Lower lobe of right lung (tissue), 2 donors: Measurements from ENCODE around the gene DNAJB2. TPM values are rescaled to one million over a fixed set of nuclear protein-coding genes. Genes with fewer than 3 reads are reported as not detected.

Experiments
- ATAC-seq, 2 donors: fragments of 200-7000 bp; cut with Tn5 transposase; one replicate each; pipeline ENCODE4 v1.9.1; 2020 to 2022; ENCODE audit warnings: mild to moderate bottlenecking in 2 of 2, moderate library complexity in 2 of 2
- DNase-seq: peaks from one replicate; pipeline ENCODE4 v3.0.0-alpha.2; 2020
- H3K27ac ChIP-seq: fragments of 200-600 bp; one replicate; pipeline ENCODE4 v1.8.0; 2022
- H3K27me3 ChIP-seq: fragments of 200-600 bp; one replicate; pipeline ENCODE4 v1.8.0; 2022; ENCODE audit warnings: low read depth
- H3K36me3 ChIP-seq: fragments of 200-600 bp; one replicate; pipeline ENCODE4 v1.8.0; 2022; ENCODE audit warnings: mild to moderate bottlenecking
- H3K4me1 ChIP-seq: fragments of 200-600 bp; one replicate; pipeline ENCODE4 v1.8.0; 2022
- H3K4me3 ChIP-seq: fragments of 200-600 bp; one replicate; pipeline ENCODE4 v1.8.0; 2022; ENCODE audit warnings: mild to moderate bottlenecking
- H3K9me3 ChIP-seq: fragments of 200-600 bp; one replicate; pipeline ENCODE4 v1.8.0; 2022
- CTCF ChIP-seq: fragments of 200-600 bp; IDR thresholded peaks from one replicate; pipeline ENCODE4 v1.8.0; 2022; ENCODE audit warnings: antibody characterized with exemption, mild to moderate bottlenecking
- intact Hi-C: fragments of 100-400 bp; cut with DNase I; formaldehyde crosslinking; loops from one replicate; pipeline ENCODE4 v1.11.0; 2022
- total RNA-seq: library from RNA; stranded (reverse); fragmentation: NEBNext Ultra II Directional; extraction: Animal tissue kit (Norgen Biotek cat#: 25700); gene quantifications from one replicate; pipeline ENCODE4 v1.2.1, GENCODE V29; 2021
- donor health status: DM: no; HTN: yes; CAD: no; lungs with severe emphysema.

Gene DNAJB2
- total RNA-seq, 1 donor from 2014 or later, result 76.6 TPM

GRCh38 chr2:219296631-219297391, 17.6 kb downstream of the DNAJB2 start:
- Histone ChIP-seq H3K27ac (no peak overlapping the region), H3K4me1 (peaks cover 21% of the 10 kb centered on the region), H3K36me3 (no peaks in the 10 kb centered on the region), H3K27me3 (peaks cover 20% of the 10 kb centered on the region), H3K4me3 (no peak overlapping the region), H3K9me3 (no peaks in the 10 kb centered on the region)
- intact Hi-C loops, result no loop called here
- ATAC-seq (no peak), DNase-seq (no peak)
- no peak for TF ChIP-seq CTCF

GRCh38 chr2:219297766-219298456, 18.7 kb downstream of the DNAJB2 start:
- Histone ChIP-seq H3K9me3 (no peaks in the 10 kb centered on the region), H3K27me3 (peaks cover 27% of the 10 kb centered on the region), H3K4me1 (peaks cover 21% of the 10 kb centered on the region), H3K27ac (no peak overlapping the region), H3K36me3 (no peaks in the 10 kb centered on the region), H3K4me3 (no peak overlapping the region)
- intact Hi-C loops, result no loop called here
- no peak for ATAC-seq
- DNase-seq, result no peak
- no peak for TF ChIP-seq CTCF

GRCh38 chr2:219298759-219299371, 19.7 kb downstream of the DNAJB2 start:
- Histone ChIP-seq H3K4me1 (peaks cover 20% of the 10 kb centered on the region), H3K36me3 (no peaks in the 10 kb centered on the region), H3K9me3 (no peaks in the 10 kb centered on the region), H3K4me3 (no peak overlapping the region), H3K27ac (no peak overlapping the region), H3K27me3 (peaks cover 33% of the 10 kb centered on the region)
- peak; percentile 80 to 84 for ATAC-seq
- DNase-seq, result peak; percentile 89
- intact Hi-C loops, result no loop called here
- peak; percentile 99 for TF ChIP-seq CTCF

- DNase-seq, result no peak
- TF ChIP-seq CTCF, result no peak
- H3K27me3 ChIP-seq, result peaks cover 34% of the 10 kb centered on the region
- H3K4me3 ChIP-seq, result no peak overlapping the region
- H3K9me3 ChIP-seq, result no peaks in the 10 kb centered on the region
- H3K27ac ChIP-seq, result no peak overlapping the region
- no peak for ATAC-seq
- intact Hi-C loops, result no loop called here
- no peaks in the 10 kb centered on the region for H3K36me3 ChIP-seq
- H3K4me1 ChIP-seq, result peaks cover 15% of the 10 kb centered on the region
Observed at GRCh38 chr2:219299372-219299760, 20.2 kb downstream of the DNAJB2 start.

- Histone ChIP-seq H3K36me3 (no peaks in the 10 kb centered on the region), H3K4me1 (peaks cover 11% of the 10 kb centered on the region), H3K27ac (no peak overlapping the region), H3K27me3 (peaks cover 34% of the 10 kb centered on the region), H3K4me3 (no peak overlapping the region), H3K9me3 (no peaks in the 10 kb centered on the region)
- no peak for DNase-seq
- TF ChIP-seq CTCF, result no peak
- intact Hi-C loops, result no loop called here
- ATAC-seq, result no peak
Observed at GRCh38 chr2:219300022-219300421, 20.9 kb downstream of the DNAJB2 start.
